HepG2 (cell line): ENCODE results near the gene RPRML. TPM values are rescaled to one million over a fixed set of nuclear protein-coding genes. Genes with fewer than 3 reads are reported as not detected.

Experiments
- FOXJ3 ChIP-seq: sonication (generic); formaldehyde crosslinking; IDR thresholded peaks from 2 replicates; pipeline ENCODE4 v1.4.0; 2020; ENCODE audit warnings: missing genetic modification reagents, mild to moderate bottlenecking, borderline replicate concordance
- FOXO1 ChIP-seq: sonication (generic); formaldehyde crosslinking; IDR thresholded peaks from 2 replicates; pipeline ENCODE4 v1.4.0; 2020; ENCODE audit warnings: missing genetic modification reagents
- GATAD1 ChIP-seq: IDR thresholded peaks from 2 replicates; pipeline ENCODE4 v1.6.1; 2016; ENCODE audit warnings: missing genetic modification reagents, missing compliant biosample characterization
- HNF1A ChIP-seq, 2 experiments: sonication (generic) in 1 of 2; formaldehyde crosslinking in 1 of 2; IDR thresholded peaks; 2 replicates each; pipeline versions ENCODE4 v1.4.0 to v1.6.1; 2016 to 2020; ENCODE audit warnings: borderline replicate concordance in 1 of 2, low read depth in 1 of 2, mild to moderate bottlenecking in 1 of 2, missing genetic modification reagents in 1 of 2
- NFYC ChIP-seq: IDR thresholded peaks from 2 replicates; pipeline ENCODE4 v1.6.1; 2016; ENCODE audit warnings: missing genetic modification reagents, missing compliant biosample characterization
- PAWR ChIP-seq: sonication (generic); formaldehyde crosslinking; IDR thresholded peaks from 2 replicates; pipeline ENCODE4 v1.4.0; 2020; ENCODE audit warnings: missing genetic modification reagents, mild to moderate bottlenecking, borderline replicate concordance
- PPARG ChIP-seq: conservative IDR thresholded peaks from 2 replicates; pipeline ENCODE4 v1.6.1; 2016; ENCODE audit warnings: missing biosample characterization, missing genetic modification reagents
- SMC3 ChIP-seq: IDR thresholded peaks from 2 replicates; pipeline ENCODE4 v1.6.1; 2011; ENCODE audit warnings: low read length, improper control_type of control experiment
- SOX6 ChIP-seq, 2 experiments: fragments of 450-650 bp in 1 of 2; sonication (generic) in 1 of 2; formaldehyde crosslinking in 1 of 2; IDR thresholded peaks; 2 replicates each; pipeline versions ENCODE4 v1.4.0 to v1.6.1; 2017 to 2020; ENCODE audit warnings: antibody characterized with exemption in 1 of 2, mild to moderate bottlenecking in 1 of 2, missing genetic modification reagents in 1 of 2
- SP1 ChIP-seq, 2 experiments: fragments of 450-650 bp in 1 of 2; sonication (generic) in 1 of 2; formaldehyde crosslinking in 1 of 2; IDR thresholded peaks; 2 replicates each; pipeline versions ENCODE4 v1.4.0 to v1.6.1; 2016 to 2020; ENCODE audit warnings: missing genetic modification reagents in 1 of 2
- SRSF4 ChIP-seq: fragments of 200-400 bp; formaldehyde crosslinking; IDR thresholded peaks from one replicate; pipeline ENCODE4 v1.6.1; 2018; ENCODE audit warnings: mild to moderate bottlenecking, low read depth, low read length, moderate library complexity; ENCODE audit not compliant: poor library complexity, severe bottlenecking
- TFDP2 ChIP-seq: sonication (generic); formaldehyde crosslinking; IDR thresholded peaks from 2 replicates; pipeline ENCODE4 v1.4.0; 2020; ENCODE audit warnings: missing genetic modification reagents
- ZBTB21 ChIP-seq: sonication (generic); formaldehyde crosslinking; IDR thresholded peaks from 2 replicates; pipeline ENCODE4 v1.4.0; 2020; ENCODE audit warnings: missing genetic modification reagents
- ZBTB43 ChIP-seq: sonication (generic); formaldehyde crosslinking; conservative IDR thresholded peaks from 2 replicates; pipeline ENCODE4 v1.4.0; 2020; ENCODE audit warnings: missing genetic modification reagents
- ZBTB7A ChIP-seq: sonication (generic); formaldehyde crosslinking; IDR thresholded peaks from 2 replicates; pipeline ENCODE4 v1.8.0; 2022; ENCODE audit warnings: mild to moderate bottlenecking, missing genetic modification reagents
- ZFP62 ChIP-seq: sonication (generic); formaldehyde crosslinking; IDR thresholded peaks from 2 replicates; pipeline ENCODE4 v1.4.0; 2020; ENCODE audit warnings: missing genetic modification reagents
- ZNF17 ChIP-seq: sonication (generic); formaldehyde crosslinking; IDR thresholded peaks from 2 replicates; pipeline ENCODE4 v1.5.0; 2020; ENCODE audit warnings: mild to moderate bottlenecking, missing genetic modification reagents
- ZNF260 ChIP-seq: sonication (generic); formaldehyde crosslinking; IDR thresholded peaks from 2 replicates; pipeline ENCODE4 v1.4.0; 2020; ENCODE audit warnings: missing genetic modification reagents, low read depth, mild to moderate bottlenecking, borderline replicate concordance
- ZNF496 ChIP-seq: sonication (generic); formaldehyde crosslinking; IDR thresholded peaks from 2 replicates; pipeline ENCODE4 v1.8.1; 2023; ENCODE audit warnings: mild to moderate bottlenecking, moderate library complexity, missing genetic modification reagents; ENCODE audit not compliant: insufficient replicate concordance
- ZNF572 ChIP-seq: sonication (generic); formaldehyde crosslinking; IDR thresholded peaks from 2 replicates; pipeline ENCODE4 v1.5.1; 2020; ENCODE audit warnings: mild to moderate bottlenecking, missing genetic modification reagents
- ZNF607 ChIP-seq: sonication (generic); formaldehyde crosslinking; IDR thresholded peaks from 2 replicates; pipeline ENCODE4 v1.5.1; 2020; ENCODE audit warnings: missing genetic modification reagents, mild to moderate bottlenecking, borderline replicate concordance
- ZNF703 ChIP-seq: sonication (generic); formaldehyde crosslinking; IDR thresholded peaks from 2 replicates; pipeline ENCODE4 v1.5.1; 2020; ENCODE audit warnings: missing genetic modification reagents, mild to moderate bottlenecking, moderate library complexity, borderline replicate concordance
- polyA plus RNA-seq, 8 experiments: library from polyadenylated mRNA; depleted of rRNA in 3 of 8; stranded (reverse) in 7 of 8; unstranded in 1 of 8; fragments of >200 nt; fragmentation: Illumina TruSeq in 4 of 8; extraction: Trizol in 4 of 8; gene quantifications; 2 replicates each; pipeline versions ENCODE4 v1.2.1 to v1.2.3, GENCODE V29; 2011 to 2016; ENCODE audit warnings: low read depth in 4 of 8, missing spikeins in 1 of 8, mixed read lengths in 1 of 8; ENCODE audit not compliant: insufficient read depth in 1 of 8
- total RNA-seq, 5 experiments: library from RNA; depleted of rRNA; stranded (reverse); fragments of >200 nt; fragmentation: Illumina TruSeq; extraction: Trizol; gene quantifications; 2 replicates each; pipeline ENCODE4 v1.2.3, GENCODE V29; 2016; ENCODE audit warnings: low read depth in 1 of 5

RPRML gene
- total and polyA plus RNA-seq, 2 of the 13 experiments (the other 11 are each of a cell fraction or from before 2014, with no cell fraction given) = not detected

- no peak for TF ChIP-seq ZBTB43 (CRISPR knock-in tag)
- no peak for TF ChIP-seq FOXJ3
- TF ChIP-seq ZNF17 (CRISPR knock-in tag) = no peak
- peak; percentile 4; the same call in 1 of the 2 replicates for TF ChIP-seq ZNF572
- TF ChIP-seq ZNF496 = no peak
- TF ChIP-seq SMC3 = peak; percentile 93
- TF ChIP-seq ZBTB7A (CRISPR knock-in tag) = no peak
- no peak for TF ChIP-seq HNF1A (IDR thresholded peaks at IDR 0.05; ENCODE audit: low read depth)
- TF ChIP-seq HNF1A (CRISPR knock-in tag; IDR thresholded peaks at IDR 0.05; ENCODE audit: borderline replicate concordance) = no peak
- no peak; the same call in 1 of the 2 replicates for TF ChIP-seq PPARG
- no peak for TF ChIP-seq ZBTB21 (CRISPR knock-in tag)
- TF ChIP-seq SP1 (IDR thresholded peaks at IDR 0.05) = no peak
- TF ChIP-seq SP1 (CRISPR knock-in tag; IDR thresholded peaks at IDR 0.05) = peak; percentile 27; the same call in 1 of the 2 replicates
- TF ChIP-seq TFDP2 (CRISPR knock-in tag) = 0 out of 2 replicates have a peak, but pooled peaks have one; percentile 37
- TF ChIP-seq SOX6 (IDR thresholded peaks at IDR 0.05) = no peak
- TF ChIP-seq SOX6 (CRISPR knock-in tag; IDR thresholded peaks at IDR 0.05) = no peak
- TF ChIP-seq ZFP62 (CRISPR knock-in tag) = no peak
- peak; percentile 60; the same call in 1 of the 2 replicates for TF ChIP-seq FOXO1 (CRISPR knock-in tag)
- 0 out of 2 replicates have a peak, but pooled peaks have one; percentile 63 for TF ChIP-seq ZNF607
- peak; percentile 49; the same call in 1 of the 2 replicates for TF ChIP-seq GATAD1 (CRISPR knock-in tag)
- TF ChIP-seq ZNF260 (CRISPR knock-in tag) = no peak
- no peak for TF ChIP-seq NFYC
- no peak for TF ChIP-seq SRSF4
- TF ChIP-seq ZNF703 (CRISPR knock-in tag) = 0 out of 2 replicates have a peak, but pooled peaks have one; percentile 44
- TF ChIP-seq PAWR (CRISPR knock-in tag) = 0 out of 2 replicates have a peak, but pooled peaks have one; percentile 9
Measured at GRCh38 chr17:46942441-46943217, 36.4 kb downstream of the RPRML start (continued).
